DND-41 (cell line): ENCODE measurements around the gene GTF3C2.

Source experiments
- EZH2 ChIP-seq: IDR thresholded peaks from 3 replicates; pipeline ENCODE4 v1.6.1; 2012; ENCODE audit warnings: borderline replicate concordance, low read depth, mild to moderate bottlenecking, moderate library complexity, low read length, inconsistent platforms; ENCODE audit not compliant: severe bottlenecking
- TF ChIP-seq, protein P1 (sequence below): IDR thresholded peaks from 2 replicates; pipeline ENCODE4 v1.5.1; 2012; ENCODE audit warnings: borderline replicate concordance, low read length, moderate library complexity, mild to moderate bottlenecking; ENCODE audit not compliant: poor library complexity, severe bottlenecking; ENCODE audit errors: extremely low read depth

DNA sequence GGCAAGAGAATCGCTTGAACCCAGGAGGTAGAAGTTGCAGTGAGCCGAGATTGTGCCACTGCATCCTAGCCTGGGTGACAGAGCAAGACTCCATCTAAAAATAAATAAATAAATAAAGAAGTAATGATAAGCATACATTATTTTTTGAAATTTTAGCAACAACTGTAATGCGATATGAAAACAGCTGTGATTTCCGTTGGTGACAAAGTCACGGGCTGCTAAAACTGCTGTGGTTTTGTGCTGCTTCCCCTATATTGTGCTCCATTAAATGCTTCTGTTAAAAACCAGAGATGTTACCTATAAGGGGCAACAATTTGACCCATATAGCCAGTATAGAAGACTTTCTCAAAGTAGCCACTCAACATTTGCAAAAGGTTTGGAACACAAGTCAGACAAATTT is 66.0 kb downstream of the GTF3C2 start:
- no peak for TF ChIP-seq EZH2
- TF ChIP-seq, protein P1, sequence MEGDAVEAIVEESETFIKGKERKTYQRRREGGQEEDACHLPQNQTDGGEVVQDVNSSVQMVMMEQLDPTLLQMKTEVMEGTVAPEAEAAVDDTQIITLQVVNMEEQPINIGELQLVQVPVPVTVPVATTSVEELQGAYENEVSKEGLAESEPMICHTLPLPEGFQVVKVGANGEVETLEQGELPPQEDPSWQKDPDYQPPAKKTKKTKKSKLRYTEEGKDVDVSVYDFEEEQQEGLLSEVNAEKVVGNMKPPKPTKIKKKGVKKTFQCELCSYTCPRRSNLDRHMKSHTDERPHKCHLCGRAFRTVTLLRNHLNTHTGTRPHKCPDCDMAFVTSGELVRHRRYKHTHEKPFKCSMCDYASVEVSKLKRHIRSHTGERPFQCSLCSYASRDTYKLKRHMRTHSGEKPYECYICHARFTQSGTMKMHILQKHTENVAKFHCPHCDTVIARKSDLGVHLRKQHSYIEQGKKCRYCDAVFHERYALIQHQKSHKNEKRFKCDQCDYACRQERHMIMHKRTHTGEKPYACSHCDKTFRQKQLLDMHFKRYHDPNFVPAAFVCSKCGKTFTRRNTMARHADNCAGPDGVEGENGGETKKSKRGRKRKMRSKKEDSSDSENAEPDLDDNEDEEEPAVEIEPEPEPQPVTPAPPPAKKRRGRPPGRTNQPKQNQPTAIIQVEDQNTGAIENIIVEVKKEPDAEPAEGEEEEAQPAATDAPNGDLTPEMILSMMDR, result no peak
